Activated T-helper 2 cell treated with anti-CD3 and anti-CD28 coated beads, Interferon-gamma antibody, Interleukin-2, Interleukin-4, amounts not matched to agents 10 μg/mL and 5 μg/mL and 100 μg/mL, durations not matched to agents 14 hours and 24 hours and 36 hours (primary cell): ENCODE data around the gene CHST8. TPM values are rescaled to one million over a fixed set of nuclear protein-coding genes. Genes with fewer than 3 reads are reported as not detected.

ENCODE experiments used
- DNase-seq: peaks from one replicate; pipeline ENCODE4 v3.0.0; 2021; ENCODE audit warnings: low spot score
- H3K27ac Mint-ChIP-seq: one replicate; pipeline ENCODE4 v1.8.0; 2021; ENCODE audit warnings: mixed read lengths
- H3K27me3 Mint-ChIP-seq: one replicate; pipeline ENCODE4 v1.8.0; 2021; ENCODE audit warnings: low read depth, mixed read lengths
- H3K36me3 Mint-ChIP-seq: one replicate; pipeline ENCODE4 v1.8.0; 2021; ENCODE audit warnings: low read depth, mixed read lengths
- H3K4me1 Mint-ChIP-seq: one replicate; pipeline ENCODE4 v1.8.0; 2021; ENCODE audit warnings: low read depth, mixed read lengths
- H3K4me3 Mint-ChIP-seq: one replicate; pipeline ENCODE4 v1.8.0; 2021; ENCODE audit warnings: low read depth, mild to moderate bottlenecking, moderate library complexity, mixed read lengths
- H3K9me3 Mint-ChIP-seq: one replicate; pipeline ENCODE4 v1.8.0; 2021; ENCODE audit warnings: mixed read lengths
- intact Hi-C: fragments of 100-400 bp; cut with micrococcal nuclease; formaldehyde crosslinking; loops from one replicate; pipeline ENCODE4 v1.15.1; 2023
- total RNA-seq: library from RNA; stranded (reverse); gene quantifications from 2 replicates; pipeline ENCODE4 v1.2.3, GENCODE V29; 2022

Gene CHST8
- total RNA-seq, 1 donor from 2014 or later: not detected

- Mint-ChIP-seq H3K9me3 (no peaks in the 10 kb centered on the region), H3K27ac (no peak overlapping the region), H3K4me1 (peaks cover 2% of the 10 kb centered on the region), H3K36me3 (no peaks in the 10 kb centered on the region), H3K4me3 (no peak overlapping the region), H3K27me3 (peaks cover 7% of the 10 kb centered on the region)
- DNase-seq: no peak
- intact Hi-C loops: no loop called here
Observed at GRCh38 chr19:33802001-33802400, 180.2 kb downstream of the CHST8 start.

DNA sequence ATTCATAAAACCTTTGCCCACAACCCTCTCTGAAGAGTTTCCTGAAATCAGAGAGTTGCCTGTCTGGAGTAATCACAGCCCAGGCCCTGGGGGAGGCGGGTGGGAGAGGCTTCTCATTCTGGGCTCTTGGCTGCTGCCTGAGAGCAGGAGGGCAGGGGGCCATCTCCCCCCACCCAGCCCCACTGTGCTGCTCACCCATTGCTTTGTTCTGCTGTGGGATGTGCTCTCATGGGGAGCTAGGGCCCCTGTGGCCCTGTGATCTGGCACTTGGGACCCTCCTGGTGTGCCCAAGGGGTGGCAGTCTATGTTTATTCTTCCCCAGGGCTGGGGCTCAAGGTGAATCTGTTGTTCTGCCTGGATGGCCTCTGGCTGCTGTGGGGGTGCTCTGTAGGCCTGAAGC is 181.0 kb downstream of the CHST8 start:
- no peak for DNase-seq
- intact Hi-C loops: no loop called here
- H3K27ac Mint-ChIP-seq: no peak overlapping the region
- peaks cover 2% of the 10 kb centered on the region for H3K4me1 Mint-ChIP-seq
- H3K9me3 Mint-ChIP-seq: no peaks in the 10 kb centered on the region
- H3K27me3 Mint-ChIP-seq: peaks cover 5% of the 10 kb centered on the region
- no peaks in the 10 kb centered on the region for H3K36me3 Mint-ChIP-seq
- no peak overlapping the region for H3K4me3 Mint-ChIP-seq

GRCh38 chr19:33803383-33803782 is 181.6 kb downstream of the CHST8 start:
- no peaks in the 10 kb centered on the region for H3K36me3 Mint-ChIP-seq
- intact Hi-C loops: no loop called here
- H3K27me3 Mint-ChIP-seq: peaks cover 5% of the 10 kb centered on the region
- no peak overlapping the region for H3K4me3 Mint-ChIP-seq
- H3K27ac Mint-ChIP-seq: no peak overlapping the region
- H3K9me3 Mint-ChIP-seq: no peaks in the 10 kb centered on the region
- H3K4me1 Mint-ChIP-seq: peaks cover 2% of the 10 kb centered on the region
- DNase-seq: no peak

DNA sequence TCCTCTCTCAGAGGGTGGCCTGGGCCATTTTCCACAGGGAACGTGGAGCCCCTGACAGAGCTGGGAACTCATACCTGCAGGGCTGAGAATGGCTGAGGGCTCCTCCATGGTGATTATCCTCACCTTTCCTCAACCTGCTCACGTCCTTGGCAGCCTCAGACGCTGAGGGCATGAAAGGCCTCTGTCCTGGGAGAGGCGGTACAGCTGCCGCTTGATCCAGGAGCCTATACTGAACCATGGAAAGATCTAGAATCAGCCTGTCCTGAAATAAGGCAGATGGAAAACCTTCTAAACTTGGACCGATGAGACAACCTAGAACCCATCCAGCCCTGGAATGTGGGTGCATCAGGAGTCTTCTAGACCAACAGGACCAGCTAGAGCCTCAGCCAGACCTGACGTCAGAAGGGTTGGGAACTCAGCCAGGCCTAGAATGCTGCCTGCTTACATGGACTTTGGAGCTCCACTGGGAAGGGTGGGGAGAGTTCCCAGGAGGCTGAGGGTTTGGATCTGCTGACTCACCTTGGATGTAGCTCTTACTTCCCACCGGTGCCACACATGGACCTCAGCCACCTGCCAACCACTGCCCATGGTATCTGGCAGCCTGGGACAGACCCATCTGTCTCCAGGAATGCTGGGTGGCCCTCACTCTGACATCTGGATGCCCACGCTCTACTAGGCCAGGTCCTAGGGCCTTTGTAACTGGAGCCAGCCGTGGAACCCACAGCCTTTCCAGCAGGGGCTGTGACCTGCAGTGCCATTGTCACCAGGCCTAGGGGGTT is 182.5 kb downstream of the CHST8 start:
- no peak for DNase-seq
- peaks cover 2% of the 10 kb centered on the region for H3K4me1 Mint-ChIP-seq
- no peaks in the 10 kb centered on the region for H3K9me3 Mint-ChIP-seq
- no peak overlapping the region for H3K27ac Mint-ChIP-seq
- H3K4me3 Mint-ChIP-seq: no peak overlapping the region
- no peaks in the 10 kb centered on the region for H3K36me3 Mint-ChIP-seq
- peaks cover 1% of the 10 kb centered on the region for H3K27me3 Mint-ChIP-seq
- intact Hi-C loops: no loop called here

- H3K4me1 Mint-ChIP-seq: peaks cover 2% of the 10 kb centered on the region
- H3K9me3 Mint-ChIP-seq: no peaks in the 10 kb centered on the region
- no peak overlapping the region for H3K27ac Mint-ChIP-seq
- no peaks in the 10 kb centered on the region for H3K27me3 Mint-ChIP-seq
- no peak overlapping the region for H3K4me3 Mint-ChIP-seq
- intact Hi-C loops: no loop called here
- no peak for DNase-seq
- no peaks in the 10 kb centered on the region for H3K36me3 Mint-ChIP-seq
Observed at GRCh38 chr19:33805313-33805712, 183.6 kb downstream of the CHST8 start.

GRCh38 chr19:33805840-33806433 is 184.2 kb downstream of the CHST8 start:
- Mint-ChIP-seq H3K4me3 (no peak overlapping the region), H3K36me3 (no peaks in the 10 kb centered on the region), H3K27me3 (no peaks in the 10 kb centered on the region), H3K9me3 (no peaks in the 10 kb centered on the region), H3K4me1 (peaks cover 2% of the 10 kb centered on the region), H3K27ac (no peak overlapping the region)
- intact Hi-C loops: no loop called here
- DNase-seq: no peak

- no peaks in the 10 kb centered on the region for H3K9me3 Mint-ChIP-seq
- no peaks in the 10 kb centered on the region for H3K27me3 Mint-ChIP-seq
- DNase-seq: no peak
- H3K27ac Mint-ChIP-seq: no peak overlapping the region
- peaks cover 2% of the 10 kb centered on the region for H3K4me1 Mint-ChIP-seq
- intact Hi-C loops: no loop called here
- H3K4me3 Mint-ChIP-seq: no peak overlapping the region
- H3K36me3 Mint-ChIP-seq: no peaks in the 10 kb centered on the region
Observed at GRCh38 chr19:33806434-33806881, 184.7 kb downstream of the CHST8 start.

- DNase-seq: no peak
- Mint-ChIP-seq H3K4me3 (no peak overlapping the region), H3K27ac (no peak overlapping the region), H3K9me3 (no peaks in the 10 kb centered on the region), H3K36me3 (no peaks in the 10 kb centered on the region), H3K4me1 (peaks cover 2% of the 10 kb centered on the region), H3K27me3 (no peaks in the 10 kb centered on the region)
- intact Hi-C loops: no loop called here
Observed at GRCh38 chr19:33808399-33808798, 186.6 kb downstream of the CHST8 start.

- intact Hi-C loops: no loop called here
- DNase-seq: no peak
- H3K4me3 Mint-ChIP-seq: no peak overlapping the region
- H3K4me1 Mint-ChIP-seq: peaks cover 2% of the 10 kb centered on the region
- H3K9me3 Mint-ChIP-seq: no peaks in the 10 kb centered on the region
- no peaks in the 10 kb centered on the region for H3K27me3 Mint-ChIP-seq
- H3K36me3 Mint-ChIP-seq: no peaks in the 10 kb centered on the region
- H3K27ac Mint-ChIP-seq: no peak overlapping the region
Observed at GRCh38 chr19:33809960-33810359, 188.2 kb downstream of the CHST8 start.

- intact Hi-C loops: no loop called here
- no peaks in the 10 kb centered on the region for H3K27me3 Mint-ChIP-seq
- H3K9me3 Mint-ChIP-seq: no peaks in the 10 kb centered on the region
- H3K36me3 Mint-ChIP-seq: no peaks in the 10 kb centered on the region
- H3K4me1 Mint-ChIP-seq: peaks cover 4% of the 10 kb centered on the region
- H3K4me3 Mint-ChIP-seq: no peak overlapping the region
- DNase-seq: no peak
- H3K27ac Mint-ChIP-seq: no peak overlapping the region
Observed at GRCh38 chr19:33810821-33811220, 189.1 kb downstream of the CHST8 start.

- intact Hi-C loops: no loop called here
- DNase-seq: no peak
- Mint-ChIP-seq H3K27ac (no peak overlapping the region), H3K27me3 (no peaks in the 10 kb centered on the region), H3K4me3 (no peak overlapping the region), H3K9me3 (no peaks in the 10 kb centered on the region), H3K4me1 (peaks cover 3% of the 10 kb centered on the region), H3K36me3 (no peaks in the 10 kb centered on the region)
Observed at GRCh38 chr19:33811246-33811645, 189.5 kb downstream of the CHST8 start.

DNA sequence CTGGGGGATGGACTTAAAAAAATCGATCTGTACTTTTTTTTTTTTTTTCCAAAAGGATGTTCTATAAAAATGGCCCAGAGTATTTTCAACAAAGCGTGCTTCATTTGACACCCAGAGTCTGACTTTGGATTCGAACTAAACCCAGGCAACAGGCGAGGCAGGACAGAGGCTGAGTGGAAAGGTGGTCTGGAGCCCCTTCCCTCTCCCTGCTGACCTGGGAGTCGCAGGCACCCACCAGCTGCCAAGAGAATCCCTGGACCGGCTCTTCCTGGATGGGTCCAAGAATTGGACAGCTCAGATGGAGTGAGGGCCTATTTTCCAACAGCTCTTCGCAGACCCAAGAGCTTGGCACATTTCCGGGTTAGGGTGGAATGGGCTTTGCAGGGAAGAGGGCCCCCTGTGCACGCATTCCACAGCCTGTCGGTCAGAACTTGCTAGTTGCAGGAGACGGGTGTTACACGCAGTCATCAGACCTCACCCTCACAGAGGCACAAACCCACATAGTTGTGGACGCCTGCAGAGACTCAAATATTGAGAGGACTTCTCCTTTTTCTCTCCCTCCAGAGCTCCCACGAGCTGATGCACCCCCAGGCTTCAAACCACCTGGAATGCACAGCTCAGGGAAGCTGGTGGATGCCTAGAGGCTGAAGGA is 190.1 kb downstream of the CHST8 start:
- Mint-ChIP-seq H3K4me1 (peaks cover 4% of the 10 kb centered on the region), H3K9me3 (no peaks in the 10 kb centered on the region)
- intact Hi-C loops: no loop called here

More for the DNA sequence above, 190.1 kb downstream of the CHST8 start:
- H3K36me3 Mint-ChIP-seq: no peaks in the 10 kb centered on the region
- no peak for DNase-seq
- H3K27ac Mint-ChIP-seq: no peak overlapping the region
- no peaks in the 10 kb centered on the region for H3K27me3 Mint-ChIP-seq
- H3K4me3 Mint-ChIP-seq: no peak overlapping the region
